Measurements from ENCODE around the gene CNKSR3. TPM values are rescaled to one million over a fixed set of nuclear protein-coding genes. Genes with fewer than 3 reads are reported as not detected.

The CNKSR3 gene
- total RNA-seq, 1 experiment from 2014 or later: 5.6 TPM

DNA sequence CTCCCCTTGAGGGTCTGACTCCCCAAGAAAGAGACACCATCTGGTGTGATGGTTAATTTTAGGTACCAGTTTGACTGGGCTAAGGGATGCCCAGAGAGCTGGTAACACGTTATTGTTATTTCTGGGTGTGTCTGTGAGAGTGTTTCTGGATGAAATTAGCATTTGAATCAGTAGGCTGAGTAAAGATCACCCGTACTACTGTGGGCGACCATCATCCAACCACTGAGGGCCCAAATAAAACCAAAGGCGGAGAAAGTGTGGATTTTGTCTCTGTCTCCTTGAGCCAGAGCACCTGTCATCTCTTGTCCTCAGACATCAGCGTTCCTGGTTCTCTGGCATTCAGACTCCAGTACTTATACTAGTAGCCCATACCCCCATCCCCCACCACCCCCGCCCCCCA is 7.9 kb upstream of the CNKSR3 start:
- Histone ChIP-seq H3K56ac (ENCODE audit: insufficient read length, low read depth, low read length) (no peak overlapping the region), H3K4me2 (ENCODE audit: insufficient read depth, insufficient read length, low read length) (no peak overlapping the region), H3T11ph (ENCODE audit: low read length) (no peak overlapping the region), H3K23me2 (ENCODE audit: insufficient read length, low read depth, low read length, poor library complexity, severe bottlenecking) (no peaks in the 10 kb centered on the region), H4K5ac (ENCODE audit: insufficient read length, low read depth, low read length) (no peak overlapping the region), H3K14ac (ENCODE audit: insufficient read depth, low read length) (no peak overlapping the region), H3K9me3 (ENCODE audit: control insufficient read depth, low read depth, low read length) (no peaks in the 10 kb centered on the region), H4K8ac (replicated peaks; ENCODE audit: insufficient read length, low read depth, low read length) (no peak overlapping the region), H2AFZ (ENCODE audit: low read length) (no peak overlapping the region), H3K4ac (ENCODE audit: low read depth, low read length) (no peak overlapping the region), H3K27me3 (ENCODE audit: insufficient read depth, low read length) (no peaks in the 10 kb centered on the region), H3K4me1 (ENCODE audit: insufficient read depth, low read length) (no peaks in the 10 kb centered on the region; the same call in 1 of the 2 replicates), H3K23ac (ENCODE audit: insufficient read length, low read depth, low read length) (no peak overlapping the region), H2BK5ac (ENCODE audit: insufficient read length, low read length) (no peak overlapping the region), H3K79me1 (ENCODE audit: insufficient read depth, low read depth, low read length, poor library complexity, severe bottlenecking) (no peaks in the 10 kb centered on the region), H3K9ac (ENCODE audit: extremely low read depth, insufficient read length, low read length) (no peak overlapping the region), H2BK20ac (ENCODE audit: low read depth, low read length, poor library complexity, severe bottlenecking) (no peak overlapping the region), H2BK12ac (ENCODE audit: insufficient read length, low read depth, low read length) (no peak overlapping the region), H3K79me2 (ENCODE audit: insufficient read depth, low read length) (no peaks in the 10 kb centered on the region), H3K18ac (ENCODE audit: insufficient read length, low read depth, low read length) (no peak overlapping the region), H2BK120ac (ENCODE audit: low read depth, low read length, poor library complexity, severe bottlenecking) (no peak overlapping the region), H3K27ac (ENCODE audit: insufficient read length, low read depth, low read length) (no peak overlapping the region), H4K91ac (ENCODE audit: insufficient read length, low read depth, low read length) (no peak overlapping the region), H2BK15ac (ENCODE audit: low read depth, low read length) (no peak overlapping the region), H2AK5ac (ENCODE audit: insufficient read length, low read length) (no peak overlapping the region), H4K20me1 (ENCODE audit: control insufficient read depth, insufficient read depth, insufficient read length) (no peaks in the 10 kb centered on the region)
- Mint-ChIP-seq H3K27ac (no peak overlapping the region), H3K36me3 (ENCODE audit: insufficient read depth in 1 of 3, low read depth in 3 of 3) (no peaks in the 10 kb centered on the region), H3K4me1 (peaks cover 18 to 20% of the 10 kb centered on the region in 2 experiments), H3K4me3 (no peak overlapping the region), H3K27me3 (ENCODE audit: low read depth) (peaks cover under 1% of the 10 kb centered on the region; the same call in 1 of the 2 replicates), H3K9me3 (no peaks in the 10 kb centered on the region)
- no peak for TF ChIP-seq CTCF (conservative IDR thresholded peaks at IDR 0.05)
- DNase-seq: no peak
- no CpG with 5 or more reads among the region's 6 CpGs for WGBS (ENCODE audit: extremely low coverage, insufficient read length, low lambda C conversion rate)

Data from H9 (cell line).